Measurements from ENCODE around the gene LGALS7. TPM values are rescaled to one million over a fixed set of nuclear protein-coding genes. Genes with fewer than 3 reads are reported as not detected.
A peak's percentile ranks its signal among the peaks of the same experiment; 100 is the strongest.
"Not testable (repeated sequence)": the region's sequence is repeated elsewhere in the genome, so short reads cannot be mapped to it uniquely, and the experiment has no call there.

The LGALS7 gene
- total RNA-seq, 2 experiments from 2014 or later: not detected

DNA sequence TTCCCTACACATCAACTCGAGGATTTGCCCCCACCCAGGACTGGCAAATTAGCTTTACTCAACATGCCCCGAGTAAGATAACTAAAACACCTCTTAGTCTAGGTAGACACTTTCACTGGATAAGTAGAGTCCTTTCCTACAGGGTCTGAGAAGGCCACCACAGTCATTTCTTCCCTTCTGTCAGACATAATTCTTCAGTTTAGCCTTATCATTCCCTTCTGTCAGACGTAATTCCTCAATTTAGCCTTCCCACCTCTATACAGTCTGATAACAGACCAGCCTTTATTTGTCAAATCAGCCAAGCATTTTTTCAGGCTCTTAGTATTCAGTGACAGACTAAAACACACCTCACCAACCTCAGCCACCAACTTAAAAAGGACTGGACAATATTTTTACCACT is 19.5 kb downstream of the LGALS7 start:
- H3K36me3 Mint-ChIP-seq; H3K27ac Mint-ChIP-seq; CTCF ChIA-PET; H3K4me1 Mint-ChIP-seq; H3K4me3 Mint-ChIP-seq; DNase-seq; H3K9me3 Mint-ChIP-seq (ENCODE audit: low read depth); ATAC-seq: not testable (repeated sequence)
- peaks cover 18% of the 10 kb centered on the region for H3K27me3 Mint-ChIP-seq

DNA sequence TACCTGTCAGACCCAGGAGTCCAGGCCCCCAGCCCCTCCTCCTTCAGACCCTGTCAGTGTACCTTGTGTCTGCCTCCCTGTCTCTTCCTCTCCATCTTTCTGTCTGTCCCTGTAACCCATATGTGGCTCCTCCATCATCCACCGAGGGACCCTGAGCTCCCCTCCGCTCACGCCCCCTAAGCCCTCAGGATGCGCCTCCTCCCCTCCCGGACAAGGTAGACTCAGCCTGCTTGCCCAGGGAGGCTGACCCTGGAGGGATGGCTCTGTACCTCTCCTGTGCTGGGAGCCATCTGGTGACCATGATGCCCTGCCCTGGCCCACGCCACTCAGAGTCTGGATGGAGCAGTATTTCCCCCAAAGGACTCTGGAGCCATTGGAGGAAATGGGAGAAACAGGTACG is 28.0 kb downstream of the LGALS7 start:
- CTCF ChIA-PET: no interaction called here
- Mint-ChIP-seq H3K4me3 (no peak overlapping the region), H3K9me3 (ENCODE audit: low read depth) (no peaks in the 10 kb centered on the region), H3K36me3 (no peaks in the 10 kb centered on the region), H3K4me1 (no peaks in the 10 kb centered on the region), H3K27me3 (peaks cover 6% of the 10 kb centered on the region), H3K27ac (no peak overlapping the region)
- ATAC-seq (no peak), DNase-seq (no peak)

DNA sequence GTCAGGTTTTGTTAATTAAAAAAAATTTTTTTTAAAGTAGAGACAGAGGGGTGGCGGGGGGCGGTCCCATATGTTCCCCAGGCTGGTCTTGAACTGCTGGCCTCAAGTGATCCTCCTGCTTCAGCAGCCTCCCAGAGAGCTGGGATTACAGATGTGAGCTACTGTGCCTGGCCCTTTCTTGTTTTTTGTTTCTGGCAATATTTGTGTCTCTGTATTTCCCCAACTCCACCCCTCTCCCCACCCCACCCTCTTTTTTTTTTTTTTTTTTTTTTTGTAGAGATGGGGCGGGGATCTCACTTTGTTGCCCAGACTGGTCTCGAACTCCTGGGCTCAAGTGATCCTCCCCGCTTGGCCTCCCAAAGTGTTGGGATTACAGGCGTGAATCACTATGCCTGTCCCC is 28.4 kb downstream of the LGALS7 start:
- no peaks in the 10 kb centered on the region for H3K36me3 Mint-ChIP-seq
- no peaks in the 10 kb centered on the region for H3K9me3 Mint-ChIP-seq (ENCODE audit: low read depth)
- peaks cover 2% of the 10 kb centered on the region for H3K27me3 Mint-ChIP-seq
- peaks cover 1% of the 10 kb centered on the region for H3K4me1 Mint-ChIP-seq
- CTCF ChIA-PET: no interaction called here
- DNase-seq (no peak), ATAC-seq (no peak)
- no peak overlapping the region for H3K27ac Mint-ChIP-seq
- no peak overlapping the region for H3K4me3 Mint-ChIP-seq

DNA sequence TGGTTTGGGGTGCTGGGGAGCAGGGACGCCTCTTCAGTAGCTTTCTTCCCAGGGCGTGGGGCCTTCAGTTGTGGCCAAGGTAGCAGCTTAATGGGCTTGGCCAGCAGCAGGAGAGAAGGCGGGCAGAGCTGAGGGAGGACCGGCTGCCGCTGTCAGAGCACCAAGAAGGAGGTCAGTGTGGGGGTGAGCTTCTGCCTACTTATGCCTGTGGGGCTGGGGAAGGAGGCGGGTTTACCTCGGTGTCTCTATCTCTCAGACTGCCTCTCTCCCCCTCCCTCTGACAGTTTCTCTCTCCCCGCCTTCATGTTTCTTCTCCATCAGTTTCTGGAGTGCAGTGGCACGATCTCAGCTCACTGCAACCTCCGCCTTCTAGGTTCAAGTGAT is 29.0 kb downstream of the LGALS7 start, which contains the start of gene CAPN12:
CAPN12 (minus strand) TSS at position 177 of the 384 bp plus-strand sequence. CDS start 309 bp downstream, outside the sequence.
- peaks cover 2% of the 10 kb centered on the region for H3K27me3 Mint-ChIP-seq
- no peak within 1 kb of the TSS for H3K27ac Mint-ChIP-seq
- H3K4me3 Mint-ChIP-seq: no peak within 1 kb of the TSS
- no peak for ATAC-seq
- H3K9me3 Mint-ChIP-seq (ENCODE audit: low read depth): no peaks in the 10 kb centered on the region
- DNase-seq: no peak
- H3K36me3 Mint-ChIP-seq: no peaks in the 10 kb centered on the region
- CTCF ChIA-PET: no interaction called here
- peaks cover 7% of the 10 kb centered on the region for H3K4me1 Mint-ChIP-seq

DNA sequence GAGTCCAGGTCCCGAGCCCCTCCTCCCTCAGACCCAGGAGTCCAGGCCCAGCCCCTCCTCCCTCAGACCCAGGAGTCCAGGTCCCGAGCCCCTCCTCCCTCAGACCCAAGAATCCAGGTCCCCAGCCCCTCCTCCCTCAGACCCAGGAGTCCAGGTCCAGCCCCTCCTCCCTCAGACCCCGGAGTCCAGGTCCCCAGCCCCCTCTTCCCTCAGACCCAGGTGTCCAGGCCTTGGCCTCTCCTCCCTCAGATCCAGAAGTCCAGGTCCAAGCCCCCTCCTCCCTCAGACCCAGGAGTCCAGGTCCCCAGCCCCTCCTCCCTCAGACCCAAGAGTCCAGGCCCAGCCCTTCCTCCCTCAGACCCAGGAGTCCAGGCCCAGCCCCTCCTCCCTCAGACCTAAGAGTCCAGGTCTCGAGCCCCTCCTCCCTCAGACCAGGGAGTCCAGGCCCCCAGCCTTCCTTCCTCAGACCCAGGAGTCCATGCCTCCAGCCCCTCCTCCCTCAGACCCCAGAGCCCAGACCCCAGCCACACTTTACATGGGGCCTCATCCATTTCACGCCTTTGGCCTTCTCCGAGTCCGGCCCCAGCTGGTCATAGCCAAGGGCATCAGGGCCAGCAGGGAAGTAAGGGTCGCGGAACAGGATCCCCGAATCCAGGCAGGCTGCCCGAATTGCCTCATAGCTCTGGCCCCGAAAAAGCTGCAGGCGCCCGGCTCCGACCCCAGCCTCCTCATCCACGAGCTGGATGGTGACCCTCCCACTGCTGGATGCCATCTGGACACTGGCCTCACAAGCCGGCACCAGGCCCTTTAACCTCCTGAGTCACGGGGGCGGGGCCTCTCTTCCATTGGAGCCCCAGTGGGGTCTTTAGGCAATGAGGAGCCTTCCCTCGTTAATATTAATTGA is 29.7 kb downstream of the LGALS7 start:
- H3K27me3 Mint-ChIP-seq: peaks cover 2% of the 10 kb centered on the region
- DNase-seq: no peak
- H3K9me3 Mint-ChIP-seq (ENCODE audit: low read depth): no peaks in the 10 kb centered on the region
- CTCF ChIA-PET: no interaction called here
- no peaks in the 10 kb centered on the region for H3K36me3 Mint-ChIP-seq
- ATAC-seq: no peak
- H3K4me1 Mint-ChIP-seq: peaks cover 12% of the 10 kb centered on the region
- H3K27ac Mint-ChIP-seq: no peak overlapping the region
- no peak overlapping the region for H3K4me3 Mint-ChIP-seq

DNA sequence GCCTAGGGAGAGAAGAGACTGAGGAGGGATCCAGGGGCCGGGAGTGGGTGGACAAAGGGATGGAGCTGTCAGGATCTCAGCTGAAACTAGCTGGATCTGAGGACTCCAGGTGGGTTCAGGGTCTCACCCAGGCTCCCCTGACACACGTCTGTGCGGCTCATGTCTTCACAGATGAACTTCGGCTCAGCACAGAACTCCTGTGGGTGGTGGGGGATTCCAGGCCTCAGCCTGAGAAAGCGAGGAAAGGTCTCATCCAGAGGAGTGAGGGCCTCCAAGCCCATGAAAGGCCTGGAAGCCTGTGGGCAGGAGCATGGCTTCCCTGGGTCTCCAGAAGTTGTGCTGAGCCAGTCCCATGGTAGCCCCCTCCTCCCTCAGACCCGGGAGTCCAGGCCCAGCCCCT is 30.4 kb downstream of the LGALS7 start:
- no peaks in the 10 kb centered on the region for H3K36me3 Mint-ChIP-seq
- no peak for DNase-seq
- H3K4me3 Mint-ChIP-seq: no peak overlapping the region
- peaks cover 15% of the 10 kb centered on the region for H3K4me1 Mint-ChIP-seq
- peaks cover under 1% of the 10 kb centered on the region for H3K27me3 Mint-ChIP-seq
- no peak for ATAC-seq
- CTCF ChIA-PET: interaction anchor here (1.0 kb wide), 1 partner anchor 145 kb away, joined by 3 read pairs; no protein-coding TSS in a partner anchor
- no peak overlapping the region for H3K27ac Mint-ChIP-seq
- H3K9me3 Mint-ChIP-seq (ENCODE audit: low read depth): no peaks in the 10 kb centered on the region

DNA sequence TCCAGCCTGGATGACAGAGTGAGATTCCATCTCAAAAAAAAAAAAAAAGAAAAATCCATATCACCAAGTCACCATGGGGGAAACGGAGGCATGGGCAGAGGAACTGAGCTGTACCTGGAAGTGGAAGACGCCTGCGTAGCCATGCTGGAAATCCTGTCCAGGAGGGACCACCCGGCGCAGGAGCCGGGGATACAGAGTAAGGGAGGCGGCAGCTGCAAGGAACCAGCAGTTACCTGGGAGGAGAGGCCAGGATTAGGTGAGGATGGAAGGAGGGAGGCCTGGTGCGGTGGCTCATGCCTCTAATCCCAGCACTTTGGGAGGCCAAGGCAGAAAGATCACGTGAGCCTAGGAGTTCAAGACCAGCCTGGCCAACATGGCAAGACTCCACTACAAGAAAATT is 31.0 kb downstream of the LGALS7 start:
- ATAC-seq: no peak
- H3K9me3 Mint-ChIP-seq (ENCODE audit: low read depth): no peaks in the 10 kb centered on the region
- H3K27ac Mint-ChIP-seq: peak overlapping the region; percentile 45
- H3K4me1 Mint-ChIP-seq: peaks cover 18% of the 10 kb centered on the region
- no peak for DNase-seq
- H3K27me3 Mint-ChIP-seq: peaks cover 4% of the 10 kb centered on the region
- no peaks in the 10 kb centered on the region for H3K36me3 Mint-ChIP-seq
- CTCF ChIA-PET: interaction anchor here (1.0 kb wide), 1 partner anchor 146 kb away, joined by 3 read pairs; no protein-coding TSS in a partner anchor
- no peak overlapping the region for H3K4me3 Mint-ChIP-seq

DNA sequence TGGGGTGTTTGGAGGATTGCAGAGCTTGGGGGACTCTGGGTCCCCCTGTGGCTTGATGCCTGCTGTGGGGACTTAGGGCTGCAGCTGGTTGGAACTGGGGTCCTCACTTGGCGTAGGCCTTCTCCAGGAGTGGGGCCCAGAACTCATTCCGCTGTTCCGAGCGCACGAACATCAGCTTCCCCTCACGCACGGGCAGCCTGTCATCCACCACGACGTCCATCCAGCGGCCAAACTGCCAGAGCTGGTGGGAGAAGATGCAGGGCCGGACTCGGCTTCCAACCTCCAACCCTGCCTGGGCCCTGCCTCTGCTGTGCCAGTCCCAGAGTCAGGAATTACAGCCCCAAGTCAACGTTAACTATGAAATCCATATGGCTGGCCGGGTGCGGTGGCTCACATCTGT is 31.6 kb downstream of the LGALS7 start:
- H3K27me3 Mint-ChIP-seq: peaks cover 4% of the 10 kb centered on the region
- CTCF ChIA-PET: interaction anchor here (0.8 kb wide), 1 partner anchor 339 kb away, joined by 3 read pairs; the partner anchor contains the start of gene FAM98C
- H3K36me3 Mint-ChIP-seq: no peaks in the 10 kb centered on the region
- peaks cover 18% of the 10 kb centered on the region for H3K4me1 Mint-ChIP-seq
- DNase-seq (no peak), ATAC-seq (no peak)
- no peak overlapping the region for H3K4me3 Mint-ChIP-seq
- H3K9me3 Mint-ChIP-seq (ENCODE audit: low read depth): no peaks in the 10 kb centered on the region
- H3K27ac Mint-ChIP-seq: no peak overlapping the region

DNA sequence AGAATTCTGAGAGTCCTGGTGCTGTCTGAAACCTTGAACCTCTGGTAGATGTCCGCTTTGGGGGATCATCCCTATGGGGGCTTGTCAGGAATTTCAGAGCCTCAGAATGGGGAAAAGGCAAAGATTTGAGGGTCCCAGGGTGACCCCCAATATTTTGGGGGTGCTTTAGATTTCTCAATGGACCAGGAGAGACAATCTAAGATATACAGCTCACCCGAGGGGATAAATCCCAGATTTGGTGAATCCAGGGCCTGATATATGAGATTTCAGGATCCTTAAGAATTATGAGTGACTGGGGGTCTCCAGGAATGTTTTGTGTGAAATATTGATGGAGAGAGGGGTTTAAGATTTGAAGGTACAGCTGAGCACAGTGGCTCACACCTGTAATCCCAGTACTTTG is 32.4 kb downstream of the LGALS7 start:
- Mint-ChIP-seq H3K4me3 (no peak overlapping the region), H3K9me3 (ENCODE audit: low read depth) (no peaks in the 10 kb centered on the region), H3K27me3 (peaks cover 4% of the 10 kb centered on the region), H3K4me1 (peaks cover 21% of the 10 kb centered on the region), H3K36me3 (no peaks in the 10 kb centered on the region), H3K27ac (no peak overlapping the region)
- CTCF ChIA-PET: interaction anchor here (1.4 kb wide), 1 partner anchor 16 kb away, joined by 3 read pairs; no protein-coding TSS in a partner anchor
- DNase-seq: no peak
- ATAC-seq: no peak

DNA sequence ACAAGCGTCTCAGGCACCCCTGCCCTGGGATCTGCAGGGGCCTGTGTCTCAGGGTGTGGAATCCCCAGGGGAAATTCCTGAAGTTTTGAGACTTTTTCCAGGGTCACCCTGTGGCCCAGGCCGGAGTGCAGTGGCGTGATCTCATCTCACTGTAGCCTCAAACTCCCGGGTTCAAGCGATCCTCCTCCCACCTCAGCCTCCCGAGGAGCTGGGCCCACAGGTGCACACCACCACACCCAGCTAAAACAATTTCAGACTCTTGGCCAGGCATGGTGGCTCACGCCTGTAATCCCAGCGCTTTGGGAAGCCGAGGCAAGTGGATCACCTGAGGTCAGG is 33.1 kb downstream of the LGALS7 start:
- Mint-ChIP-seq H3K27ac (peak overlapping the region; percentile 59), H3K9me3 (ENCODE audit: low read depth) (no peaks in the 10 kb centered on the region), H3K27me3 (peaks cover 4% of the 10 kb centered on the region), H3K36me3 (no peaks in the 10 kb centered on the region), H3K4me3 (no peak overlapping the region), H3K4me1 (peaks cover 24% of the 10 kb centered on the region)
- CTCF ChIA-PET: interaction anchor here (1.4 kb wide), 1 partner anchor 16 kb away, joined by 3 read pairs; no protein-coding TSS in a partner anchor
- no peak for DNase-seq
- ATAC-seq: no peak

DNA sequence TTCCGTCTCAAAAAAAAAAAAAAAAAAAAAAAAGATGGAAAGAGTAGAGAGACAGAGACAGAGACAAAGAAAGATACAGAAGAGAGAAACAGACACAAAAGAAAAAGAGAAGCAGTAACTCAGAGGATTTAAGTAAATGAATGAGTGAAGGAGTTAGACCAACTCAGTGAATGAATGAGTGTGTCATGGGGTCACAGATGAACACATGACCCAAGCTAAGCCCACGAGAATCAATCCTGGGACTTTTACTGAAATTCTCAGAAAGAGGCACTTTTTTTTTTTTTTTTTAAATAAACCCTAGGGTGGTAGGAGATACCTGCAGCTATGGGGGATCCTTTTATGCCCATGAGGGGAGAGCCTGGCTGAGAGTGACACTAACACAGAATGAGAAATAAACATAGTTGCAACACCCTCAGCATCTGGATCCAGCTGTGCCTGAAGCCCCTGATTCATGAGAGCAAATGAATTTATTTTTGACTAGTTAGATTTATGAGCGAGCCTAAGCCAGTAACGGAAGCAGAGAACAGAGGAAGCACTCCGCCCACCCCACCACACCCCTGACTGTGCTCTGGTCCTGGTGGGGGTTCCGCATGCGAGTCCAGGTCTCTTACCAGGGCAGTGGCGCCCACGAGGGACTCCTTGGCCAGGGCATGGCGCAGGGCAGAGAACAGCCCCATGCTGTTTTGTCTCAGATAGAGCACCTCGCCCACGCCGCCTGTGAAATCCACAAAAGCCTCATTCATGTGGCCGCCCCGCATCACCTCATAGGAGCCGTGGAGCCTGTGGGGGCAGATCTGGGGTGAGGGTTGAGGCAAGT is 33.7 kb downstream of the LGALS7 start:
- peak; percentile 56 for DNase-seq
- peak overlapping the region; percentile 59 for H3K27ac Mint-ChIP-seq
- no peak overlapping the region for H3K4me3 Mint-ChIP-seq
- H3K27me3 Mint-ChIP-seq: peaks cover 4% of the 10 kb centered on the region
- CTCF ChIA-PET: interaction anchor here (0.7 to 1.4 kb wide), 2 partner anchors 15 to 185 kb away, joined by 3 read pairs; no protein-coding TSS in a partner anchor
- H3K36me3 Mint-ChIP-seq: no peaks in the 10 kb centered on the region
- no peaks in the 10 kb centered on the region for H3K9me3 Mint-ChIP-seq (ENCODE audit: low read depth)
- no peak for ATAC-seq
- peaks cover 30% of the 10 kb centered on the region for H3K4me1 Mint-ChIP-seq

DNA sequence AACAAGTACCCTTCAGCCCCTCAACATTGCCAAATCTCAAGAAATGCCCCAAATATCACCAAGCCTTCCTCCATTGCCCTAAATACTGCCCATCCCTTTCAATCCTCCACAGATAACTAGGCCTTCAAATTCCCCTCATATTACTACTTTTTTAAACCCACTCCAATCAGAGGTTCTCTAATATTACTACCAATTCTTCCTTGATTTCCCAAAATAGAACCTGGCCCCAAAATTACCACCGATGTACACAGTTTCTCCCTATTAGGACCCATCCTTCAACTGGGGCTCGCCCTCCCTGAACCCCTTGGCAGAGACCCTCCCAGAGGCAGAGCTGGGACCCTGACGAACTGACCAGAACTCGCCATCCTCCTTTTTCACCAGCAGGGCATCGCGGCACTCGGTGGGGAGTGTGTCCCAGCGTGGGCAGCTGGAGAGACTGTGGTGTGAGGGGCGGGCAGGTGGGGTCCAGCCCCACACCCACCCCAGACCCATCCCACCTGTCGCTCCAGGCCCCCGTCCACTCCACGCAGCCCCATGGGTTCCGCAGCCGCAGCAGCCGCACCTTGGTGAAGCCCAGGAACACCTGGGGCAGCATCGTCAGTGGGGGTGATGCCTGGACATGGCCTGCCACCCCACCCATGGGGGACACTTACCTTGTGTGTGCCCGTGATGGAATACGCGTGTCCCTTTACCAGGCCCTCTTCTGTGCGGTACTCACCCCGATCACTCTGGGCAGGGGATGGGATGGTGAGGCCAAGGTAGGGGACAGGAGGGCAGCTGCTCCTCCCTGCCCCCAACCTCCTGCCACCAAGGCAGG is 35.2 kb downstream of the LGALS7 start:
- Mint-ChIP-seq H3K9me3 (ENCODE audit: low read depth) (no peaks in the 10 kb centered on the region), H3K4me1 (peaks cover 45% of the 10 kb centered on the region), H3K36me3 (no peaks in the 10 kb centered on the region), H3K27ac (peak overlapping the region; percentile 3), H3K4me3 (peak overlapping the region; percentile 8), H3K27me3 (peaks cover 4% of the 10 kb centered on the region)
- no peak for ATAC-seq
- CTCF ChIA-PET: interaction anchor here (0.7 to 1.0 kb wide), 2 partner anchors 10 to 147 kb away, joined by 3 read pairs; no protein-coding TSS in a partner anchor
- DNase-seq: no peak
